ENCODE results near the gene NPSR1. TPM values are rescaled to one million over a fixed set of nuclear protein-coding genes. Genes with fewer than 3 reads are reported as not detected.

NPSR1 gene
- total and polyA plus RNA-seq, 2 experiments from 2014 or later, result not detected

DNA sequence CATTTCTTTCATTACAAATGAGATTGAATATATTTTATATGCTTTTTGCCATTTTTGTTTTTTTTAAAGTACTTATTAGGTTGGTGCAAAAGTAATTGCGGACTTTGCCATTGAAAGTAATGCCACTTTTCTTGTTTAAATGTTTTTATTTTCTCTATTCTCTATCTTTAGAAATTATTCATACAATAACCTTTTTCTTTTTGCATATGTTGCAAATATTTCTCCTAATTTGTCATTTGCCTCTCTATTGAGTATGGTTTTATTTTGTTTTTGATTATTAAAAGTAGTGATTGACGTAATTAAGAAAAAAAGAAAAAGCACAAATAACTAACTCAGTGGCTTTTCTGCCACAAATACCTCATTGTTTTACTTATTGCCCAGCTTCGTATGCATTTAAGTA is 172.4 kb downstream of the NPSR1 start:
- H3K4me2 ChIP-seq, result no peak overlapping the region
- H2AFZ ChIP-seq, result no peak overlapping the region
- no peaks in the 10 kb centered on the region for H4K20me1 ChIP-seq (ENCODE audit: insufficient read depth, poor library complexity, severe bottlenecking)
- no peaks in the 10 kb centered on the region for H3K4me1 ChIP-seq (ENCODE audit: insufficient read depth)
- TF ChIP-seq, protein P1, sequence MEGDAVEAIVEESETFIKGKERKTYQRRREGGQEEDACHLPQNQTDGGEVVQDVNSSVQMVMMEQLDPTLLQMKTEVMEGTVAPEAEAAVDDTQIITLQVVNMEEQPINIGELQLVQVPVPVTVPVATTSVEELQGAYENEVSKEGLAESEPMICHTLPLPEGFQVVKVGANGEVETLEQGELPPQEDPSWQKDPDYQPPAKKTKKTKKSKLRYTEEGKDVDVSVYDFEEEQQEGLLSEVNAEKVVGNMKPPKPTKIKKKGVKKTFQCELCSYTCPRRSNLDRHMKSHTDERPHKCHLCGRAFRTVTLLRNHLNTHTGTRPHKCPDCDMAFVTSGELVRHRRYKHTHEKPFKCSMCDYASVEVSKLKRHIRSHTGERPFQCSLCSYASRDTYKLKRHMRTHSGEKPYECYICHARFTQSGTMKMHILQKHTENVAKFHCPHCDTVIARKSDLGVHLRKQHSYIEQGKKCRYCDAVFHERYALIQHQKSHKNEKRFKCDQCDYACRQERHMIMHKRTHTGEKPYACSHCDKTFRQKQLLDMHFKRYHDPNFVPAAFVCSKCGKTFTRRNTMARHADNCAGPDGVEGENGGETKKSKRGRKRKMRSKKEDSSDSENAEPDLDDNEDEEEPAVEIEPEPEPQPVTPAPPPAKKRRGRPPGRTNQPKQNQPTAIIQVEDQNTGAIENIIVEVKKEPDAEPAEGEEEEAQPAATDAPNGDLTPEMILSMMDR (IDR thresholded peaks at IDR 0.05; ENCODE audit: poor library complexity), result no peak
- TF ChIP-seq EZH2phosphoT487 (IDR thresholded peaks at IDR 0.05; ENCODE audit: low read depth, severe bottlenecking, unreplicated experiment) (no peak), EZH2 (IDR thresholded peaks at IDR 0.05; ENCODE audit: borderline replicate concordance) (no peak)
- WGBS (ENCODE audit: low lambda C conversion rate, missing lambda C conversion rate), result 83% methylated on average over 3 of the region's 3 CpGs
- no peaks in the 10 kb centered on the region for H3K36me3 ChIP-seq (replicated peaks; ENCODE audit: insufficient read depth, low read depth)
- H3K27ac ChIP-seq, result no peak overlapping the region
- DNase-seq (ENCODE audit: low spot score), result no peak
- no peaks in the 10 kb centered on the region for H3K9me3 ChIP-seq (ENCODE audit: low read depth)
- no peaks in the 10 kb centered on the region for H3K79me2 ChIP-seq
- H3K9me2 ChIP-seq (replicated peaks; ENCODE audit: insufficient read depth), result no peaks in the 10 kb centered on the region
- H3K4me3 ChIP-seq, result no peak overlapping the region
- H3K27me3 ChIP-seq, result no peaks in the 10 kb centered on the region

DNA sequence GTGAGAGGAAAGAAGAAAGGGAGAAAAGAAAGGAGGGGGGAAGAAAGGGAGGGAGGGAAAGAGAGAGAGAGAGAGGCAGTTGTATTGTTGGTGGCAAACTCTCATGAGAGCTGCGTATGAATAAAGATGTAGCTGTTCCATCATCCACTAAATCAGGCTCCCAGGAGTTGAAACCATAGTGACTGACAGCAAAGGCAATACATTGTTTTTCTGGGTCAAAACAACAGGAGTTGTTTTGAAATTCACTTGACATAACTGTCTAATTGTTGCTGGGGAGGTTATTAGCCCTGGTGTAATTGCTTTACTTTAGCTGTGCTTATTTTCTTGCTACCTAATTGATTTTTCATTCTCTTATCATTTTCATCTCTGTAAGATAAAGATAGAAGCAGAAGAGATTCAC is 173.4 kb downstream of the NPSR1 start:
- Histone ChIP-seq H2AFZ (no peak overlapping the region), H3K9me3 (ENCODE audit: low read depth) (no peaks in the 10 kb centered on the region), H3K4me2 (no peak overlapping the region), H3K27me3 (no peaks in the 10 kb centered on the region), H3K9me2 (replicated peaks; ENCODE audit: insufficient read depth) (no peaks in the 10 kb centered on the region), H3K27ac (no peak overlapping the region), H3K4me3 (no peak overlapping the region), H3K36me3 (replicated peaks; ENCODE audit: insufficient read depth, low read depth) (no peaks in the 10 kb centered on the region), H3K79me2 (no peaks in the 10 kb centered on the region), H4K20me1 (ENCODE audit: insufficient read depth, poor library complexity, severe bottlenecking) (no peaks in the 10 kb centered on the region), H3K4me1 (ENCODE audit: insufficient read depth) (no peaks in the 10 kb centered on the region)
- DNase-seq (ENCODE audit: low spot score), result no peak
- WGBS (ENCODE audit: low lambda C conversion rate, missing lambda C conversion rate), result 71% methylated on average over 1 of the region's 1 CpG
- TF ChIP-seq EZH2 (IDR thresholded peaks at IDR 0.05; ENCODE audit: borderline replicate concordance), result no peak
- no peak for TF ChIP-seq EZH2phosphoT487 (IDR thresholded peaks at IDR 0.05; ENCODE audit: low read depth, severe bottlenecking, unreplicated experiment)
- TF ChIP-seq, protein P1 (IDR thresholded peaks at IDR 0.05; ENCODE audit: poor library complexity), result no peak

DNA sequence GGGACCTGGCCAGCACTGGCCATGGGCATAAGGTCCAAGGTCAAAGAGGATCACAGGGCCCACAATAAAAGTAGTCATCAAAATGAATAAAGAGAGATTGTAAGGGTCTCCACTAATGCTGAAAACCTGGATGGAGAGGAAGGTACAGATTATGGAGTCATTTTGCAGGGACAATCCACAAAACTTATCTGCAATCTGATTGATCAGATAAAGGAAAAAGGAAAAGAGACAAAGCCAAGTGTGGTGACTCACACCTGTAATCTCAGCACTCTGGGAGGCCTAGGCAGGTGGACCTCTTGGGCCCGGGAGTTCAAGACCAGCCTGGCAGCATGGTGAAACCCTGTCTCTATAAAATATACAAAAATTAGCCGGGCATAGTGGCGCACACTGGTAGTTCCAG is 174.0 kb downstream of the NPSR1 start:
- no peak overlapping the region for H3K4me2 ChIP-seq
- H3K36me3 ChIP-seq (replicated peaks; ENCODE audit: insufficient read depth, low read depth), result no peaks in the 10 kb centered on the region
- no peak for DNase-seq (ENCODE audit: low spot score)
- H2AFZ ChIP-seq, result no peak overlapping the region
- no peak overlapping the region for H3K4me3 ChIP-seq
- no peaks in the 10 kb centered on the region for H4K20me1 ChIP-seq (ENCODE audit: insufficient read depth, poor library complexity, severe bottlenecking)
- H3K9me2 ChIP-seq (replicated peaks; ENCODE audit: insufficient read depth), result no peaks in the 10 kb centered on the region
- no peak for TF ChIP-seq EZH2 (IDR thresholded peaks at IDR 0.05; ENCODE audit: borderline replicate concordance)
- no peak for TF ChIP-seq EZH2phosphoT487 (IDR thresholded peaks at IDR 0.05; ENCODE audit: low read depth, severe bottlenecking, unreplicated experiment)
- TF ChIP-seq, protein P1 (IDR thresholded peaks at IDR 0.05; ENCODE audit: poor library complexity), result no peak
- no peak overlapping the region for H3K27ac ChIP-seq
- no peaks in the 10 kb centered on the region for H3K9me3 ChIP-seq (ENCODE audit: low read depth)
- H3K4me1 ChIP-seq (ENCODE audit: insufficient read depth), result no peaks in the 10 kb centered on the region
- H3K79me2 ChIP-seq, result no peaks in the 10 kb centered on the region
- 85% methylated on average over 3 of the region's 3 CpGs for WGBS (ENCODE audit: low lambda C conversion rate, missing lambda C conversion rate)
- H3K27me3 ChIP-seq, result no peaks in the 10 kb centered on the region

Data from hepatocyte (in vitro differentiated cells).